Subcutaneous adipose tissue (tissue), 4 donors: ENCODE measurements around the gene FAM221B. TPM values are rescaled to one million over a fixed set of nuclear protein-coding genes. Genes with fewer than 3 reads are reported as not detected.

ENCODE experiments used
- total RNA-seq, 4 donors: library from RNA; depleted of rRNA; stranded (reverse); fragments of >200 nt; gene quantifications; one replicate each; pipeline ENCODE4 v1.1.0, GENCODE V29; 2016
- TF ChIP-seq, protein P1 (sequence below): fragments of 450-650 bp; IDR thresholded peaks from one replicate; pipeline ENCODE4 v1.5.1; 2016; ENCODE audit warnings: low read depth, mild to moderate bottlenecking, control low read depth, antibody characterized with exemption, moderate library complexity

Gene FAM221B
- total RNA-seq, 4 donors from 2014 or later, result not detected

DNA sequence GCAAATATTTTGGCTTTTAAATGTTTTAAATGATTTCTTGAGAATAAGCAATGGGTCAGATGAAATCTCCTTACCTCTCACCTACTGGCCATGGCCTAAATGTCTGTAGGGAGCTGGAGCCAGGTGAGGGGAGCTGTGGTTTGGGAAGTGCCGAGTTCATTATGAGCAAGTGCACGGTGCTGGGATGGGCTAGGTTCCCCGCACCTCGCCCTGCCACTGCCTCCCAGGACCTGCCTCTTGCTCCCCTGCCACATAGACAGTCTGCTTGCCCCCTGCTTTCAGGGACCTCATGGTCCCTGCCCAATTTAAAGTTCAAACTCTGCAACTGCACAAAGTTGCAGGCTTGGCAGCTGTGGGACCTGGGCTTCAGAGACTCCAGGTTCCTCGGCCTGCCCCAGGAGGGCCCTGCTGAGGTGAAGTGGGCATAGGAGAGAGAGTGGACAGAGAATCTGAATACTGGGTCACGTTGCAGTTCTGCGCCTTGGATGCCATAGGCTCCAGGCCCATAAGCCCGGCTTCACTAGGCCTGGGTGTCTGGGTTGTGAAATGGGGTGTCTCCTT, 36.2 kb upstream of the FAM221B start:
- TF ChIP-seq, protein P1, sequence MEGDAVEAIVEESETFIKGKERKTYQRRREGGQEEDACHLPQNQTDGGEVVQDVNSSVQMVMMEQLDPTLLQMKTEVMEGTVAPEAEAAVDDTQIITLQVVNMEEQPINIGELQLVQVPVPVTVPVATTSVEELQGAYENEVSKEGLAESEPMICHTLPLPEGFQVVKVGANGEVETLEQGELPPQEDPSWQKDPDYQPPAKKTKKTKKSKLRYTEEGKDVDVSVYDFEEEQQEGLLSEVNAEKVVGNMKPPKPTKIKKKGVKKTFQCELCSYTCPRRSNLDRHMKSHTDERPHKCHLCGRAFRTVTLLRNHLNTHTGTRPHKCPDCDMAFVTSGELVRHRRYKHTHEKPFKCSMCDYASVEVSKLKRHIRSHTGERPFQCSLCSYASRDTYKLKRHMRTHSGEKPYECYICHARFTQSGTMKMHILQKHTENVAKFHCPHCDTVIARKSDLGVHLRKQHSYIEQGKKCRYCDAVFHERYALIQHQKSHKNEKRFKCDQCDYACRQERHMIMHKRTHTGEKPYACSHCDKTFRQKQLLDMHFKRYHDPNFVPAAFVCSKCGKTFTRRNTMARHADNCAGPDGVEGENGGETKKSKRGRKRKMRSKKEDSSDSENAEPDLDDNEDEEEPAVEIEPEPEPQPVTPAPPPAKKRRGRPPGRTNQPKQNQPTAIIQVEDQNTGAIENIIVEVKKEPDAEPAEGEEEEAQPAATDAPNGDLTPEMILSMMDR, result no peak

DNA sequence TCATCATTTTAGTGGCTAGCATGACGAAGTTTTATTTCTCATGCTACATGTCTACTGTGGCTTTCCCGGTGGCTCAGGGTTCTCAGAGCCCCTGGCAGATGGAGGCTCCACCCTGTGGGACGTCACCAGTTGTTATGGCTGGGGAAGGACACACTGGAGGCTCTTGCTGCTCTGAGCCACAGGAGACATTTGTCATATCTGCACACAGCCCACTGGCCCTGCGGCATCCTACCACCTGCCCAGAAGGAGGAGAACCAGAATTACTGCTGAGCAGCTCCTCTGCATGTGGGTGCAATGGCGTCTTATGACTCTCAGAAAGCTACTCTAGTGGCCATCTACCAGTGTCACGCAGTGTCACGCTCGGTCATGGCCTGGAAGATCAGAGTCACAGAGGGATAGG, 35.1 kb upstream of the FAM221B start:
- TF ChIP-seq, protein P1, result no peak

DNA sequence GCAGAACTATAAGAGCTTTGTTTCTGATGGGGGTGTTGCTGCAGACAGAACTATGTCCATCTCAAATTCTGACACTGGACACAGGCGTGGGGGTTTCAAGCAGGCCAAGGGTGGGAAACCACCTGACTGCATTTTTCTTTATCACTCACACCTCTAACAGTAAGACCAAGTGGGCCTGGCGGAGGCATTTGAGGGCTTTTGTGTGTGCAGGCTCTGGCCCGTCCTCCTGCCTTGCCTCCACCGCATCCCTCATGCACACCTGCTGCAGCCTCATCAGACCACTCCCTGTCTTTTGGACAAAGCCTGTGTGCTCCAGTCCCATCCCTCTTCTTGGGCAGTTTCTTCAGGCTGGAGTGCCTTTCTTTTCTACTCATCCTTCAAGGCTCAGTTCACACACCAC, 33.8 kb upstream of the FAM221B start:
- TF ChIP-seq, protein P1, result no peak

DNA sequence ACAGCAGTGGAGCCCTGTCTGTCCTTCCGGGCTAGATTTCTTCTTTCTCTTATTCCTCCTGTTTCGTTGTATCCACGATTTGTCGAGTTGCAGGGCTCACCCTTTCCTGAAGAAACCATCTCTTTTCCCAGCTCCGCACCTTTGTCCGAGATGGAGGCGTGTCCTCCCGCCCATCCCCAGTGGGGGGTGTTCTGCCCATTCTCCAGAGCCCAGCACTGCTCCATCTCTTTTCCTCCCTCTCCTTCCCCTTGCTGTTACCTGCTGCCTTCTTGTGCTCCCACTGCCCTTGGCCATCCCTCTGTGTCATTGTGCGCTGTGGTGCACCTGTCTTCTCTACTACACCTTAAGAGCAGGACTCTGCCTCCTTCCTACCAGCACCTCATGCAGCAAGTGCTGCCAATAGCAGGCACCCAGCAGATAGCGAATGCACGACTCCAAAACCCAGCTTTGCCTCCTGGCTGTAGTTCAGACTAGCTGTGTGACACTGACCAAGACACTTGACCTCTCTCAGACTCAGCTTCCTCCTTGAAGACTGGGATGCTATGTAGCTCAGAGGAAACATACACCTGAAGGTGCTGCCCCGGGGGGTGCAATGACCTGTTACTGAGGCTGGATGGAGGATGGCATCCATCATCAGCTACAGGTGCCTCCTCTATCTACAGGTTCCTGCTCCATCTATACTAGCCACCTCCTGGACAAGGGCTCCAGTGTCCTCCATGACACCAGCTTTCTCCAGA, 32.8 kb upstream of the FAM221B start:
- TF ChIP-seq, protein P1, result no peak

DNA sequence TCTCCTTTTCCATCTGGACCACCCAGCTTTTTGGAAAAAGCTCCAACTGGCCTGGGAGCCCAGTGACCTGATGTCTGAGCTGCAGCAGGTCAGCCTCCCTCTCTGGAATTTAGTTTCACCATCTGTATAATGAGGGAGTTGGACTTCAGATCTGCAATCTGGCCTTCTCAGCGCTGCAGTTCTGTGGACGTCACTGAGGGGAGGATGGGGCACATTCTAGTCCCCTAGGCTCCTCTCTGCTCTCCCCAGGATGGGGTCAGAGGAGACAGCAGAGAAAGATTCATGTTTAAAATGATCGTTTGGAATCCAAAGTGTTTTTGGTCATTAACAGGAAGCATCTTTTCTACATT, 31.4 kb upstream of the FAM221B start:
- TF ChIP-seq, protein P1, result no peak

DNA sequence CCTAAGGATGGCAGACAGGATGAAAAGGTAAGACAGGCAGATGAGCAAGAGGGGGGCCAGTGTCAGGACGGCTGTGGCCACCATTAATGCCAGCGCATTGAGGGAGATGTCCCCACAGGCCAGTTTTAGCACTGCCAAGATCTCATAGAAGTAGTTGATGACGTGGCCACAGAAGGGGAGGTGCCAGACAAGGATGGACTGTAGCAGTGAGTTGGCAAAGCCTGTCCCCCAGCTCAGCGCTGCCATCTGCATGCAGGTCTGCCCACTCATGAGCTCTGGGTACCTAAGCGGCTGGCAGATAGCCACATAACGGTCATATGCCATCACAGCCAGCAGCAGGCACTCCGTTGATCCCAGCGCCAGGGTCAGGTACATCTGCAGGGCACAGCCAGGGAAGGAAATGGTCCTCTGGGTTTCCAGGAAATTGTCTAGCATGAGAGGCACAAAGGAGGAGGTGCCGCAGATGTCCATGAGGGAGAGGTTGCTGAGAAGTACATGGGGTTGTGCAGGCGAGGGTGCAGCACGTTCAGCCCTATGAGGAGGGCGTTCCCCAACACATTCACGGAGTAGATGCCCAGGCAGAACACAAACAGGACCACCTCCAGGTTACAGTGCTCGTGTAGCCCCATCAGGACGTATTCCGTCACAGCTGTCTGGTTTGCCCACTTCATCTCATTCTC, 30.9 kb upstream of the FAM221B start:
- TF ChIP-seq, protein P1, result no peak

DNA sequence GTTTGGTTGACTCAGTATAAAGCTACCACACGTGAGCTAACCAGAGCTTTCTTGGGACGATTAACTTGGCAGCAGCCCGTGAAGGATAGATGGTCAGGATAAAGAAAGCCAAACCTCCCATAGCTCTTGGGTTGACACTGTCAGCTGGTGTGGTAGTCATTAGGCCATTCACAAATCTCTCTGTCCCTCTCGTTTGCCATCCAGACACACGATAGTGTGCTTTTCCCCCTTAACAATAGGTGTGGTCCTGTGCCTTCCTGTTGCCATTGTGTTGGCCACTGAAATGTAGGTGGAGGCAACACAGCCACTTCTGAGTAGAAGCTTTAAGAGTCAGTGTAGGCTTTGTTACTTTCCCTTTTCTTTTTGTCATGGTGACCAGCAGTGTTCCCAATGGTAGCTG, 29.9 kb upstream of the FAM221B start:
- TF ChIP-seq, protein P1, result no peak
